Gastroesophageal sphincter (tissue), 3 donors: ENCODE data around the gene CCDC106.

ENCODE experiments used
- CTCF ChIP-seq, 4 experiments: fragments of 200-600 bp in 2 of 4; fragments of 450-650 bp in 2 of 4; sonication (generic) in 1 of 4; IDR thresholded peaks; one replicate each; pipeline ENCODE4 v1.5.1; 2017 to 2019; ENCODE audit warnings: antibody characterized with exemption in 4 of 4, mild to moderate bottlenecking in 2 of 4, moderate library complexity in 2 of 4
- EP300 ChIP-seq: sonication (generic); formaldehyde crosslinking; IDR thresholded peaks from one replicate; pipeline ENCODE4 v1.6.1; 2017; ENCODE audit warnings: antibody characterized with exemption, mild to moderate bottlenecking
- POLR2A ChIP-seq, 2 donors: fragments of 450-650 bp; IDR thresholded peaks; one replicate each; pipeline ENCODE4 v1.6.1; 2017; ENCODE audit warnings: antibody characterized with exemption in 2 of 2, mild to moderate bottlenecking in 2 of 2, moderate library complexity in 1 of 2
- POLR2AphosphoS5 ChIP-seq: sonication (generic); formaldehyde crosslinking; IDR thresholded peaks from one replicate; pipeline ENCODE4 v1.6.1; 2017; ENCODE audit warnings: antibody characterized with exemption

GRCh38 chr19:55646889-55647731 is 902 bp upstream of the CCDC106 start:
- TF ChIP-seq CTCF (IDR thresholded peaks at IDR 0.05) (no peak), EP300 (no peak), POLR2A (IDR thresholded peaks at IDR 0.05) (no peak), POLR2AphosphoS5 (no peak)
